Anterior cingulate cortex (tissue), 58 donors: ENCODE measurements around the gene ZNF697.
A peak's percentile ranks its signal among the peaks of the same experiment; 100 is the strongest.
"Not testable (repeated sequence)": the region's sequence is repeated elsewhere in the genome, so short reads cannot be mapped to it uniquely, and the experiment has no call there.

ENCODE experiments used
- DNase-seq, 58 donors: peaks; one replicate each; lab custom pipeline; 2025; lab: John Stamatoyannopoulos, UW

The ZNF697 gene

DNA sequence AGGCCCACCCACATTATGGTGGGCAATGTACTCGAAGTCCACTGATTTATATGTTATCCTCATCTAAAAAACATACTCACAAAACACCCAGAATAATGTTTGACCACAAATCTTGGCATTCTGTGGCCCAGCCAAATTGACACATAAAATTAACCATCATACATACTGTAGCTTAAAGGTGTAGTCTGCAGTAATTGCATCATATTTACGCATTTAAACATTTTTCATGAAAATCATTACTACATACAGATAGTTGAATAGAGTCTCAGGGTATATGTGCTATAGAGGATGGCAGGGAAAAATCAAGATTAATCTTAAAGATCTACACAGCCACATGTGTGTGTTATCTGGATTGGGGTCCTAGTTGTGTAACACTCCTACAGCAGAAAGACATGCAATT, 14.5 kb downstream of the ZNF697 start:
- no peak for DNase-seq

- no peak for DNase-seq
Observed at GRCh38 chr1:119632841-119633240, 15.2 kb downstream of the ZNF697 start.

- DNase-seq = no peak
Observed at GRCh38 chr1:119632103-119632490, 16.0 kb downstream of the ZNF697 start.

GRCh38 chr1:119631433-119632102, 16.5 kb downstream of the ZNF697 start:
- DNase-seq = peak in 49 of 58 donors; percentile 13 to 90 (median 40)

GRCh38 chr1:119631086-119631432, 17.0 kb downstream of the ZNF697 start:
- no peak for DNase-seq

- DNase-seq = peak in 1 of 58 donors; percentile 11
Observed at GRCh38 chr1:119626841-119627240, 21.2 kb downstream of the ZNF697 start.

DNA sequence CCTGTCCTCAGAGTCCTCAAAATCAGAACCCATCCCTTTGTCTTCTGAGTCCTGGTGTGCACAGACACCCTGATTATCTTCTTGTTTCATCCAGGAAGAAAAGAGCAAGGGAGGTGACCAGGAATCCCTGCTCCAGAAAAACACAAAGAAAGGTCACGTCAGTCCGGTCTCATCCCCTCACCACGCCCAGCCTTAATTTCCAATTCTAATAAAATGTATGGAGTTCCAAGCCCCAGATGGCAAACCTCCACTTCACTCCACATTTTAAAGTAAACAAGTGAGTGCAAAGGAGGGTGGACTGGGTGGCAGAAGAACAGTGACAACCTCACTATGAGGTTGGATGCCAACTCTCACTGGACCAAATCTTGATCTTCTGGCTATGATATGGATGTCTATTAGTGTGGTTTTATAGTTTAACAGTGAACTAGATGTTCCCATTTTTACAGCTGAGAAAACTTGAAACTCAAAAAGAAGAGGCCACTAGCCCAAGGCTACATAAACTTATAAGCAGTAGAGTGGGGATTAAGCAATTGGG, 22.0 kb downstream of the ZNF697 start:
- DNase-seq = no peak

- peak in 3 of 58 donors; percentile 6 to 10 (median 7) for DNase-seq
Observed at GRCh38 chr1:119623678-119624077, 24.4 kb downstream of the ZNF697 start.

DNA sequence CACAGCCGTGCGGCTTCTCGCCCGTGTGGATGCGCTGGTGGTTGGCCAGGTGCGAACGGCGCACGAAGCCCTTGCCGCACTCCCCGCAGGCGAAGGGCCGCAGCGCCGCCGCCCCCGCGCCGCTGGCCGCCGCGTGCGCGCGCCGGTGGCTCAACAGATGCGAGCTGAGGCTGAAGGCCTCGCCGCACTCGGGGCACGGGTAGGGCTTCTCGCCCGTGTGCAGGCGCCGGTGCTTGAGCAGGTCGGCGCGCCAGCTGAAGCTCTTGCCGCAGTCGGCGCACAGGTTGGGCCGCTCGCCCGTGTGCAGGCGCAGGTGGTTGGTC, 24.9 kb downstream of the ZNF697 start:
- DNase-seq = no peak

GRCh38 chr1:119622311-119623192, 25.5 kb downstream of the ZNF697 start:
- DNase-seq = no peak

DNA sequence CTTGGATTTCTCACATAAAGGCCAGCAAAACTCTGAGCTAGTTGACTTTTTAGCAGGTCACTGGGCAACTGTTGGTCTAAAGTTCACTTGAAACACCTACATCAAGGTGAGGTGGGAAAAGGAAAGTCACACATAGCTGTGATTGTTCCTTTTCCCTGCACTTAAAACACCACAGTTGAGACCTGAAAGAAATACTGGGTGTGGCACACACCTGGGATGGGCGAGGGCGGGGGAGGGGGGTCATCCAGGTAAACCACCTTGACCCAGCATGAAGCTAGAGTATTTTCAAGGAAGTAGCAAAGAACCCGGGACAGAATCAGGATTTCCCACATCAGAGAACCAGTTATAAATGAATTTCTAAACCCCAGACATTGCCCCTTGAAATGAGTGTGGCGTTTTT, 26.4 kb downstream of the ZNF697 start:
- DNase-seq = no peak

DNA sequence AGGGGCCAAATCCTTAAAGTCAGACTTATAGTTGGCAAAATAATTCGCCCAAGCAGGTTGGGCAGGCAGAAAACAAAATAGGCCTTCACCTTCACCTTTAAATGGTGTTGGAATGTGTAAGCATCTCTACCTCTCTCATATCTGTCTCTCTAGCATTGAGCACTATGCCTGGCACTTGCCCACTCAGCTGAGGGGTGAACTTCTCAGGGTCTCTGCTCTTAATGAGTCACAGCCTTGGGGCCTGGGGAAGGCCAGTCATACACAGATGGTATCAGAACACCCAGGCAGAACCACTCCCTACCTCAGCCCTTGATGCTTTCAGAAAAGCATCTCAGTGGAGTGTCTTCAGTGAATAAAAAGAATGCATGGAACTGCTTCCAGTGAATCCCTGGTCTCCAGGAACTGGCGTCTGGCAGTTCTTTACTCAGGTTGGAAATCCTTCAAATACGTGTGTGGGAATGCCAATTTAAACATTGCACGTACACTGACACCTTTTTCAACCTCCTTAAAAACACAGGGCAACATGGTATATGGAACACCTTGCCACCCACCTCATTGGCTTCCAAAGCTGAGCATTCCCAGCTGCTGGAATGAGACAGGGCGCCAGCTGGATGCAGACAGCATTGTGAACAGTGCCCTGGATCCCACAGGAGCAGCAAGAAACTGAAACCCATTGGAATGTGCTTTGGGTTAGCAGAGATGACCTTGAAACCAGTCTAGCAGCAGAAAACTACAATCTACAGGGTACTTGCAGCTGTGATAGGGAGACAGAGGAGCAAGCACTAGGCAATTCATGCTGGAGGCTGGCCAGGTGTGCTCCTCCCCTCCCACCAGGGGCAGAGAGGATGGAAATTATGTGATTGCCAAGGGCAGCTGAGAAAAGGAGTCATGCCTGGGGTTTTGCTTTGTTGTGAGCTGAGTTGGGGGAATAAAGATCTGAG, 30.0 kb downstream of the ZNF697 start:
- DNase-seq = peak in 1 of 58 donors; percentile 13

DNA sequence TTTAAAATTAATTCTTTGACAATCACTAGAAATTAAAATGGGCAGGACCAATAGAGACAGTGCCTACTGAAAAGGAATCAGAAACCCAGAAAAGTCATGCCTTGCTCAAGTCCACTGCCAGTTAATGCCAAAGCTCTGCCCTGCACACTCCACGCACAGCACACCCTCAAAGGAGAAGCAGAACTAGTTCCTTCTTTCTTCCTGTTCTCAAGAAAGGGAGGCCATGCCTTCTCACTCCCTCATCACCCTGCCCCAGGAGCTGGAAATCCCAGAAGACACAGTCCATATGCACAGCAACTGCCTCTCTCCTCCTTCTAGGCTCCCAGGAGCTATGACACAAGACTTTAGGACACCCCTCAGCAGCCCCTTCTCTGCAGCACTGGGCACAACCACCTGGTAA, 31.3 kb downstream of the ZNF697 start:
- not testable (repeated sequence) for DNase-seq

DNA sequence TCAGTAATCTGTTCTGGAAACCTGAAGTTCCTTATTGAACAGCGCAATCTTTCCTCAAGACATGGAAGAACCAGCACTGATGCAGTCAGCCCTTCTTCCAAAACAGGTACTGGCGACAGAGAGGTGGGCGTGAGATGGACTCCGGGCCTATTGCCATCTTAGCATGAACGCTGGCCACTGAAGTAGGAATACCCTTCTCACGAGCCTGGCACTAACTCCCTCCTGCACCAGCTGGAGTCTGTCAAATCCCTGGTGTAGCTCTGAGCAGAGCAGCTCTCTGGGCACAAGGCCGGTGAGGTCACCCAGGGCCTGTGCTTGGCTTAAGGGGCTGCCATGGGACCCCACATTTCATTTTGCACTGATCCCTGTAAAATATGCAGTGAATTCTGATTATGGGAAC, 33.0 kb downstream of the ZNF697 start:
- not testable (repeated sequence) for DNase-seq

DNA sequence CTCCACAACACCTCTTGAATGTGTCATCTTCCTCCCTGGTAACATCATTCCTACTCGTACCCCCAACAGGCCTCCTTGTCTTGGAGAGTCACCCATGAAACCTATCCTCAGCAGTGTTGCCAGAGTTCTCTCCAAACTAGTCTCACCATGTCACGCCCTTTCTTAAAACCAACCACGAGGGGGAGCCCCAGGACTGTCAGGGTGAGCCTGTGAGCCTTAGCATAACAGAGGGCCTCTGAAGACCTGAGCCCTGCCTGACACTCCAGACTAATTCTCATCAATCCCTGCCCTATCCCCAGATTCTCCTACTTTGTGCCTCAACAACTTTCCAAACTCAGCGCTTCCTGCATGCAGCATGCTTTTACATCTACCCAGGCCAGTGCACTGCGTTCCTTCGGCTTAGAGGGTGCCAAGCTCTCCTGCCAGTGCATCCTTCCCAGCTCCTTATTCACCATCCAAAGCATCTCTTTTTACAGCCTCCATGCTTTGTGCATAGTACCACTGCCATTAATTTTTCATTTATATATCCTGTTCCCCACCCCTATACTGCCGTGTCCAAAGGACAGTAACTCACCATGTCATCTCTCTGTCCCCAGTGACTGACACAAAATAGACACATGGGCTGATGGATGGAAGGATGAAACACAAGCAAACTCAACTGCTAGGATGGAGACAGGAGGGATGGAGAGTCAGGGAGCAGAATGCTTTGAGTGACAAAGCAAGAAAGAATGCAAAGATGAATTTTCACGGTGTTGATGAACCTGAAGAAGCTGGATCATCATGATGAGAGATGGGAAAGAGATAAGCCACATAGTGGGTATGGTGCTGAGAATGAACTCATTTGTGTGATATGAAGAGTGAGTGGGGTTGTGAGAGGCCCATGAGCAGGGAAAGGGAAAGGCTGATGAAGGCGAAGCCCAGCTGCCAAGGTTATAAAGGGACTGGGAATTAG, 34.0 kb downstream of the ZNF697 start:
- DNase-seq = peak in 54 of 58 donors; percentile 4 to 83 (median 65)

GRCh38 chr1:119611701-119612113, 36.4 kb downstream of the ZNF697 start:
- peak in 40 of 58 donors; percentile 6 to 74 (median 28) for DNase-seq

DNA sequence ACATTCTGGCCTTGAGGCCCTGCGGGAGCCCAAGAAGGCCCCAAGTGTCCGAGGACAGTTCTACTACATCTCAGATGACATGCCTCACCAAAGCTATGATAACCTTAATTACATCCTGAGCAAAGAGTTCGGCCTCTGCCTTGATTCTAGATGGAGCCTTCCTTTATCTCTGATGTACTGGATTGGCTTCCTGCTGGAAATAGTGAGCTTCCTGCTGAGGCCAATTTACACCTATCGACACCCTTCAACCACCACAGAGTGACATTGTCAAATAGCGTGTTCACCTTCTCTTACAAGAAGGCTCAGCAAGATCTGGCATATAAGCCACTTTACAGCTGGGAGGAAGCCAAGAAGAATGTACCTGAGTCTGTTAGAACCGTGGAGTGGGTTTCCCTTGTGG, 39.2 kb downstream of the ZNF697 start:
- DNase-seq = not testable (repeated sequence)

GRCh38 chr1:119607087-119607807, 40.8 kb downstream of the ZNF697 start:
- not testable (repeated sequence) for DNase-seq

DNA sequence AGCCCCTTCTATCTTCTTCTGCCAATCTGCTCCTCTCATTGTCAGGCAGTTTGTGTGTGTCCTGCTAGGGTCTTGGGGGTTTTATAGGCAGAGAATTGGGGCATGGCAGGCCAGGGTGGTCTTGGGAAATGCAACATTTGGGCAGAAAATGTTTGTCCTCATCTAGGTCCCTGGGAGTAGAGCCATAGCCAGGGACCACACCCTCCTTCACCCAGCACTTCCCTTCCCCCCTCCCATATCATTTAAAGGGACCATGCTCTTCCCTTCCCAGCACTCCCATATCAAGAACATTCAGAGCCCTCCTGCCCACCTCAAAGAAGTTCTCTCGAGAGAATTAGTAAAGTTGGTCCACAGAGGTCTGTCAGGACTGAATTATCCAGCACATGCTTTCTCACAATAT, 41.7 kb downstream of the ZNF697 start:
- no peak for DNase-seq
